ENCODE measurements around the gene TRH.
"Not testable (repeated sequence)": the region's sequence is repeated elsewhere in the genome, so short reads cannot be mapped to it uniquely, and the experiment has no call there.

TRH gene

DNA sequence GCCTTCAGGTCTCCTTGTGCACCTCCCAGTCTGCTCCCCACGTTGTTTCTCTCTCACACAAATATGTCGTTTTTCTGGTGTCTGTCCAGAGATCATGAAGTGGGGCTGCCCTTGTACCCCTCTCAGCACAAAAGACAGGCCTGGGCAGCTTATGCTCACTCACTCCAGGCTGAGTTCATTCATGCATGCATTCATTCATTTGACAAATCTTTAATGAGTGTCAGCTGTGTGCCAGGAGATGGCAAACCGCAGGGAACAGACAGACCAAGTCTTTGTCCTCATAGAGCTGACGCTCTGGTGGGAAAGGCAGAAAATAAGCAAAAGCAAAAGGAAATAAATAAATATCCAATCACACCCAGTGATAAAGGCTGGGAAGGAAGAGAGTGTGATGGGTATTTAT, 7.6 kb upstream of the TRH start:
- no peak for DNase-seq

- no peak for DNase-seq
Observed at GRCh38 chr3:129967761-129968160, 6.8 kb upstream of the TRH start.

DNA sequence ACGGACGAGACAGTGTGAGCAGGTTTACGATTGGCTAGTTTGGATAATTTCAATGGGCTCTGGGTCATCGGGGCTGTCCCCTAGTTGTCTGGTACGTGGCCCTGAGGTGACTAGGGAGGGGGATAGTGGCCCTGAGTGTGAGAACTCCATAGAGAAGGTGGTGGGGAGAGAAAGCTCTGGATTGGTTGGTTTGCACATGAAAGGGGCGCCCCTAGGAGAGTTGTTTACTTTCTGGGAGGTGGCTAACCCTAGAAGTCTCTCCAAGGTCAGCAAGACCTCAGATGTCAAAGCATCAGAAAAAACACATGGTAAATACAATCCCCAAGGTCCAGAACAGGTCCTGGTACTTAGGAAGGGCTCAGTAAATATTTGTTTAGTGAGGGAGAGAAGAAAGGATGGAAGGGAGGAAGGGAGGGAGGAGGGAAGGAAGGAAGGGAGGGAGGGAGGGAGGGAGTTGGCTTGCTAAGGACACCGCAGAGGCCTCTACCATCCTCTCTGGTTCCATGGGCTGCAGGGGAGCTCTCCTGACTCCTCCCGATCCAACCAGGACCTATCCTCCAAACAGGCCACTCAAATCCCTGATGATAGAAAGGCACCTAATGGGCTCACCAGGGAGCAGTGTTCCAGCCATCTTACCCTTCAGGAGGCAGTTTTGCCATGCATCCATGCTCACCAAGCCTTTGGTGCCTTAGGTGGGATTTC, 3.0 kb upstream of the TRH start:
- peak; percentile 78 for DNase-seq

DNA sequence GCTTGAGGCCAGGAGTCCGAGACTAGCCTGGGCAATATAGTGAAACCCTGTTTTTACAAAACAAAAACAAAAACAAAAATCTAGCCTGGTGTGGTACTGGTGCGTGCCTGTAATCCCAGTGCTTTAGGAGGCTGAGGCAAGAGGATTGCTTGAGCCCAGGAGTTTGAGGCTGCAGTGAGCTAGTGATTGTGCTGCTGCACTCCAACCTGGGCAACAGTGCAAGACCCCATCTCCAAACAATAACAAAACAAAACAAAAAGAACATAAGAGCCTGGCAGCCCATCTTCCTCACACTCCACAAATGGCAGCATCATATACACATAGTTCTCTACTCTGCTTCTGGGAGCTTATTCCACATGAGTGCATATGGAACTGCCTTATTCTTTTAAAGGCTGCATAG, 2.2 kb upstream of the TRH start:
- no peak for DNase-seq

DNA sequence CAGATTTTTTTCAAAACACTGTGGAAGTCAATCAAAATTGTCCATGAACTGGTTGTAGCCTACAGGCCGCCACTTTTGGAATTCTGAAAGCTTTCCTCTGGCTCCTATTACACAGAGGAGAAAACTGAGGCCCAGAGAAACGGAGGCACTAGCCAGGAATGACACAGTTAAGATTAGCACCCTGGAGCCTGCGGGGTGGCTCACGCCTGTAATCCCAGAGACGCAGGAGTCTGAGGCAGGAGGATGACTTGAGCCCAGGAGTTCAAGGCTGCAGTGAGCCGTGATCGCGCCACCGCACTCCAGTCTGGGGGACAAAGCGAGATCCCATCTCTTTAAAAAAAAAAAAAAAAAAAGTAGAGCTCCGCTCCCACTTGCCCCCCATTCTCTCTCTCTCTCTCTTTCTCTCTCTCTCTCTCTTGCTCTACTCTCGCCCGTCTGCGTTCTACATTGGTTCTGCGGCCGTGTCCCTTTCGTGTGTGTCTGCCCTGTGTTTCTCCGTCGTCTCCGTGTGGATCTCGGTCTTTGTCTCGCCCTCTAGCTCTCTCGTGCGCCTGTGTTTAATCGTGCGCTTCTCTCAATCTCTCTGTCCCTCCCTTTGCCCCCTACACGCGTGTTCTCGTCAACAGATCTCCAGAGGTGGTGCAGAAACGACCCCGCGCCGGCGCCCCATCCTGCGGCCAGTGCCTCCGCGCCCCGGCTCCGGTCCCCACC, 512 bp upstream of the TRH start:
- no peak for DNase-seq

DNA sequence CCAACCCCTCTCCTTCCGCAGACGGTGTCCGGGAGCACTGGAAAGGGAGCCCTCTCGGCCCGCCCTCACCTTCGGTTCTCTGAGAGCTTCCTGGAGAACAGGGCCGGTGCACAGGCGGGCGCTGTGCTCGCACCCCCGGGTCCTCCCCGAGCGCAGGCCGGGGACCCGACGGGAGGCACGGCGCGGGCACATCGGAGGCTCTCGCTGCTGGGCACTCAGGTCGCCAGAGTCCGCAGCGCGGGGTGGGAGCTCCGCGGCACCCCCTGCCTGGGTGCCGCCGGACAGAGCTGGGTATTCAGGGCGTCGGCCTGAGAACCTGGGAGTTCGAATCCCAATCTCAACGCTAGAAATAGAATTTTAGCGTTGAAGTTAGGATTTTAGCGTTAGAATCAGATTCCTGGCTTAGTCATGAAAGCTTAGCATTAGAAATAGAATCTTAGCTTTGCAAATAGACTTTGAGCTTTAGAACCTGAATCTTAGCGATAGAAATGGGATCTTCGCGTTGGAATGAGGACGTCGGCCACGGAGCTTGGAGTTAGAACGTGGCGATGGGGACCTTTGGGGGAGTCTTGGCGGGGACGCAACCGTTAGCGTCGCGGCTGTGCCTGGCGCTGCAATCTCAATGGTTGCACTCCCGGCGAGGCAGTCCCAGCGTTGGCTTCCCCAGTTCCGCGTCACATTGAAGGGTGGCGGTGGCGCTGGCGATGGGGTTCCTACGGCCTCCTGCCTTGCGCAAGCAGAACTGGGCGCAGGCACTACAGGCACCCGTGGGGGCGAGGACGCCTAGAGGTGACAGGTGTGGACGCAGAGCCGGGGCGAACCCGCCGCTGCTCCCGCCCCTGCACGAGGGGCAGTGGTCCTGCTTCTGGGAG, 549 bp downstream of the TRH start:
- no peak for DNase-seq

DNA sequence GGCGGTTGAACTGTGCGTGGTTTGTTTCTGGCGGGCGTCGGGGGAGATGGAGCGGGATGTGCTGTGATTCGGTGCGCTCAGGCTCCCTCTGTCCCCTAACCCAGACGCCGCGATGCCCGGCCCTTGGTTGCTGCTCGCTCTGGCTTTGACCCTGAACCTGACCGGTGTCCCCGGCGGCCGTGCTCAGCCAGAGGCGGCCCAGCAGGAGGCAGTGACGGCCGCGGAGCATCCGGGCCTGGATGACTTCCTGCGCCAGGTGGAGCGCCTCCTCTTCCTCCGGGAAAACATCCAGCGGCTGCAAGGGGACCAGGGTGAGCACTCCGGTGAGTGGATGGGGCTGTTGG, 1.2 kb downstream of the TRH start:
- no peak for DNase-seq

- no peak for DNase-seq
Observed at GRCh38 chr3:129976286-129976685, 1.8 kb downstream of the TRH start.

DNA sequence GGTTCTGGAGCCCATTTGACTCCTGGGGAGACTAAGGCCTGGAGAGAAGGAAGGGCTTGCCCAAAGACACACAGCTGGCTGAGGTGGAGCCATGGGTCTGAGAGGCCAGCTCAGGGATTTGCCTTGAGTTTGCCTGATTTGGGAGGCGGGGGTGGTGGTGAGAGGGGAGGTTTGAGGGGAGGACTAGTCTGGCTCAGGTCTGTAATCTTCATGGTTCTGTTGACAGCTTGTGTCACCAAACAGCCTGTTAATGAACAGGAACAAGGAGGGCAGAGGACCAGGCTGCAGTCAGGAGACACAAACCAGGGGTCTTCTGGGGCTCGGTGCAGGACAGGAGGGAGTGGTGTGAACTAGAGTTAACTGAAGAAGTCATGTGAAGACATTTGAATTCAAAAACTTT, 3.6 kb downstream of the TRH start:
- DNase-seq: no peak

GRCh38 chr3:129979905-129980304, 5.4 kb downstream of the TRH start:
- DNase-seq: no peak

DNA sequence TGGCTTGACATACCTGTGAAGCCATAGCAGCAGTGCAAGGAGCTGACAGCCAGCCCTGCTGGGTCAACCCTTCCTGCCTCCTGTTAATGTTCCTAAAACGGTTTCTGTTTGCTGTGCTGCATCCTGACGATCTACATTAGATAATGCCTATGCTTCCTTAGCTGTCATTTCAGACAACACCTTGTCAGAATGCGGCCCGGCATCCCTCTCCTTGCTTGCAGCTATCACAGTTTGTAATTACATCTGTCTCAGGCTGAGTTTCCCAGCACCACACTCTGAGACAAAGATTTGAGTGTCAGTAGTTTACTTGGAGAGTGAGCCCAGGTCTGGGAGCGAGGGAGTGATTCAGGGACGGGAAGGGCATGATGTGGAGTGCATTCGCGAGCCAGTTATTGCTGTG, 9.0 kb downstream of the TRH start:
- DNase-seq: no peak

GRCh38 chr3:129984125-129984524, 9.6 kb downstream of the TRH start:
- DNase-seq: no peak

DNA sequence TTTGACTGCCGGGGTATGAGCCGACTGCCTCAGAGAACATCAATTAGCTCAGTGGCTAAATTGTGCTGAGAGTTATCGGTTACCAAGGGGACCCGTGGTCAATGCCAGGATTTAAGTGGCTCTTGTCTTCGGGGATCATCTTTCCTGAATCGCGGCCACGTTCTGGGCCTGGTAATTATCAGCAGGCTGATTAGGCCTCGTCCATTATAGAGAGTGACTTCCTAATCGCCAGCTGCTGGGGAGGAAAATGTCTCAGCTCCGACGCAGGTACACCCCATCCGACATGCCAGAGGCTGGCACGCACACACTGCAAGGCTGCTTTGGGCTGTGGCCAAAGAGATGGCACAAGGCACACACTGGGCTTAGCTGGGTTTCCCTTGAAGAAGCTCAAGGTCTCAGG, 10.6 kb downstream of the TRH start:
- DNase-seq: peak; percentile 54

DNA sequence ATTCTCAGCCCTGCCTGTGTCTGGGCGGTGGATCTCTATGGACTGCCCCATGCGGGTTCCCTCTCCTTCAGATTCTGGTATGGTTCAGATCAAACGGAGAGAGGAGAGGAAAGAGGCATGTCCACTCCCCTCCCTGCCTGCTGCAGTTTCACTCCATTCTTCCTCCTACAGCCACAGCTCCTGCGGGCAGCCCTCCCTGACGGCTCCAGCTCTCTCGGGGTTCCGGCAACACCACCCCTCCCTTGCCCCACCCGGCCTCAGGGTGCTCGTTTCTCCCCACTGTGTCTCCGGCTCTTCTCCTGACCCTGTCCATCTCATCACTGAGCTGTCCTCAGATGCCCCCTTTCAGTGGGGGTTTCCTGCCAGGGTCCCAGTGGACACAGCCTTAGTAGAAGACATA, 13.9 kb downstream of the TRH start:
- no peak for DNase-seq

- no peak for DNase-seq
Observed at GRCh38 chr3:129989414-129989813, 14.9 kb downstream of the TRH start.

- DNase-seq: no peak
Observed at GRCh38 chr3:129992781-129993180, 18.3 kb downstream of the TRH start.

DNA sequence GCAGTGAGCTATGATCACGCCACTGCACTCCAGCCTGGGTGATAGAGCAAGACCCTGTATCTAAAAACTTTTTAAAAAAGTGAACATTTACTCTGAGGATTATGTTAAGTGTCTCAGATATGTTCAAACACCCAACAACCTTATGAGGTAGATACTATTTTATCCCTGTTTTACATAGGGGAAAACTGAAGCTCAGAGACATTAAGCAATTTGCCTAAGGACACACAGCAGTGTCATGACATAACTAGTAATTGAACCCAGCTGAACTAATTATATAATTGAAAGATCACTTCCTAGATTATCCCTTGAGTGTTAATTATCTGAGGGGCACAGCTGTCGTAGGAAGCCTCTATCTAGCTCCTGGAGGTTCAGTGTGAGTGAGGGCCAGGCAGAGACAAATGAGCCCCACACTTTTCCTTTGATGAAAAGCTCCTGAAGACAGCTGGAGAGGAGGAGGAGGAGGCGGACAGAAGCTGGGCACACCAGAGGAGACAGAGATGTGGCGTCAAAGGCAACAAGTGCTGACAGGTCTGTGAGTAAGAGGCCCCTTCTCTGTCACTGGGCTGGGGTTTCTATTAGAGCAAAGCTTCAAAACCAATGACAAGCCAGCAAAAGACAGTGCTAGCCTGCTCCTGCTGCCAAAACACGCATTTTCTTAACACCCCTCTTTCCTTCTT, 20.5 kb downstream of the TRH start:
- no peak for DNase-seq

- no peak for DNase-seq
Observed at GRCh38 chr3:129996073-129996472, 21.6 kb downstream of the TRH start.

DNA sequence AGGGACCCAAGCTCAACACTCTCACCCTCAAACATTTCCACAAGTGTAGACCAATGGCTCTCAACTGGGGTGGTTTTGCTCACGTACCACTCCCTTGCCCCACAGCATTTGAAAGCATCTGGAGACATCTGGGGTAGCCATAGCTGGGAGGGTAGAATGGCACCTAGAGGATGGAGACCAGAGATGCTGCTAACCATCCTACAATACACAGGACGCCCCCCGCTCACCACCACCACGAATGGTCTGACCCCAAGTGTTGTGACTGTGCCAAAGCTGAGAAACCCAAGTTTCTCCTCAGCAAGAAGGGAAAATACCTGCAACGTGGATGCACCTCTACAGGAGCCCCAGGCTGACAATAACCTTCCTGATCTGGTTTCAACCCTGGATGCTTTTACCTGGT, 24.7 kb downstream of the TRH start:
- DNase-seq: not testable (repeated sequence)

DNA sequence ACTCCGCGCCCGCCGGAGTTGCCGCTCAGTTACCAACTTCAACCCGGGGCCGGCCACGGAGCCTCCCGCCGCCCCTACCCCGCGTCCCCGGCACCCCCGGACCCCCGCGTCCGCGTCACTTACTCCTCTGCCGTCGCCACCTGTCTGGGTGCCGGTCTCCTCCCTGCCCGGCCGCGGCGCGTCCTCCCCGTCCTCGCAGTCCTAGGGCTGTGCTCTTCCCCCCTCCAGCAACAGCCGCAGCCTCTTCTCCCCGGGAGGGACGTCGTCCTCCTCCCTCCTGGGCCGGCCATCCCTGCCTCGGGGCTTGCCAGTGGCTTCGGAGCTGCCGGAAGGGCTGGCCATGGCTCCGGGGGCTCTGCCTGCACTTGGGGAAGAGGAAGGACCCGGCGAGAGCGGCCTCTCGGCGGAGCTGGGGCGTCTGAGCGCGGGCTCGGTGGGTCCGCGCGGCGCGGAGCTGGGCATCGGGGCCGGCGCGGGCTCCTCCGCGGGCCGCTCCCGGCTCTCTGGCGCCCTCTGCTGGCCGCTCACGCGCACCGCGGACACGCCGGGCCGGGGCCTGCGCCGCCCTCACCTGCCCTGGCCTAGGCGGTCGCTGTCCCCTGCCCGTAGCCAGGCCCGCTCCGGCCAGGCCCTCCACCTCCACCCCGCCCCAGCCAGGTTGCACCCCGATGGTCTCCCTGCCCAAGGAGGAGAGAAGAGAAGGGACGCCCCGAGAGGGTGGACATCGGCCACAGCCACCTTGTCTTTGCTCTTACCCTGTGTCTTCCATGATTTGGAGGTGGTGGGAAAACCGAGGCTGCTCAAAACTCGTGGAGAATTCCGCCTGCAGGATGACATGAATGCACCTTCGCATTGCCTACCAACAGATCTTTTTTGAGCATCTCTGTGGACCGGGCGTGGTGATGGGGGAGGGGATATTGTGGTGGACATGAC, 28.4 kb downstream of the TRH start:
- peak; percentile 8 for DNase-seq

- DNase-seq: no peak
Observed at GRCh38 chr3:130010556-130010955, 36.0 kb downstream of the TRH start.

GRCh38 chr3:130012108-130012507, 37.6 kb downstream of the TRH start:
- DNase-seq: not testable (repeated sequence)
